ENCODE measurements around the gene SERGEF.
A peak's percentile ranks its signal among the peaks of the same experiment; 100 is the strongest.

Gene SERGEF

DNA sequence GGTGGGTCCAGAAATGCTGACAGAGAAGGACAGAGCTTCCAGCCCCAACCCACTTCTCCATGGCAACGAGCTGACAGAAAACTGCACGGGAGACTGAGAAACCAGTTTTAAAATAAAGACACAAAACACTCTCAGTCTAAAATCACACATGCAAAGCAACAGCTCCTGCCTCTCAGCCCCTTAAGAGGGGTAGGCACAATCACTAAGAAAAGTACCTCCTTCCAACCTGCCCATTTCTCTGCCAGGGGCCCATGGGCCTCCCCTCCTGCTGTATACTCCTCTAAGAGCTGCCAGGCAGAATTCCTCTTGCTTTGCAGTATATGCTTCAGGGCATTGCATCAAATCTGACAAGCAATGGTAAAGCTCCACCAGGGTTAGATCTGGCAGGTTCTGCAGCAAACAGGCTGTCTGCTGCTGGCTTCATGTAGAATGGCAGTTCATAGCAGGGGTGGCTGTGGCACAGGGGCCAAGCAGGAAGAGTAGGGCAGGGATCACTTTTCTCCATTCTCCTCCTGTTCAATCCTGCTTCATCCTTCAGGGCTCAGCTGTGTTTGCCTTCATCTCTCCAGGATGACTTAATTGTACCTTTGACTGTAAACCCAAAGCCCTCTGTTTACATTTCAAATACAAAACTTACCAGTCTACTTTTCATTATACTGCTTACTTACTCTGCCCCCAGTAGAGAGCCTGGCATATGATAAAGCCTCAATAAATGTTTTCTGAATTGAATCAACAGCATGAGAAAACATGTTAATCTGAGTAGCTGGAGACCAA is 200.6 kb downstream of the SERGEF start:
- DNase-seq (ENCODE audit: low spot score), result no peak

DNA sequence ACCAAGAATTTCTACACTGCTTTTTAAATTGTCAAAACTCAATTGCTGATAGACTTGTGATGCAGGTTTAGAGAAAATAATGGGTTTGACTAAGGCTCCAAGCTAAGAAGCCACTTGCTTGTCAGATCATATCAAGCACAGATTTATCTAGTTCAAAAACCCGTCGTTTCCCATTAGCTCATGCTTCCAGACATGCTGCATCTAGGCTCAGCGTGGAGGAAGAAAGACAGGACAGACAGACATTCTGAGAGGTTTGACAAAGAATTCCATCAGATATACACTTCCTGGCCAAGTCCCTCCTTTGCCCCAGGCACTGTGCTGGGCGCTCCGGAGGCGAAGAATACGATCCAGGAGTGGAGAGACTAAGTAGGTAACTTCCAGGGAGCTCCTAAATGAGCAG is 201.5 kb downstream of the SERGEF start:
- DNase-seq (ENCODE audit: low spot score), result no peak

DNA sequence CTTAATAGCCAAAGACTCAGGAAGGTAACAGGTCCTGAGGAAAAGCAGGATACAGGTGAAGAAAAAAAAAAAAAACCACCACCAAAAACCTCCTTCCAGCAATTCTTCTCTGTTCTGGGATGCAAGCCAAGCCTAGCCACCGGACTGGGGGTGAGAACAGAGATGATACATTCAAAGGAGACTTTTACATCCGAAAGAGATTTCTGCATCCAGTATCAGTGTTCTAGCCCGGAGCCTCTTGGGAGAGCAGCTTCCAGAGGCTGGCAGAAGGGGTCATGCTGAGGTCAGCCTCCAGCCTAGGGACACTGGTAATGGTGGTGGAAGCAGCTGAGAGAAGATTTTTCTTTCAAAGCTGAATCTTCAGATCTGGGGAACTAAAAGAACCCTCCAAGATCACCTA is 202.1 kb downstream of the SERGEF start:
- no peak for DNase-seq (ENCODE audit: low spot score)

DNA sequence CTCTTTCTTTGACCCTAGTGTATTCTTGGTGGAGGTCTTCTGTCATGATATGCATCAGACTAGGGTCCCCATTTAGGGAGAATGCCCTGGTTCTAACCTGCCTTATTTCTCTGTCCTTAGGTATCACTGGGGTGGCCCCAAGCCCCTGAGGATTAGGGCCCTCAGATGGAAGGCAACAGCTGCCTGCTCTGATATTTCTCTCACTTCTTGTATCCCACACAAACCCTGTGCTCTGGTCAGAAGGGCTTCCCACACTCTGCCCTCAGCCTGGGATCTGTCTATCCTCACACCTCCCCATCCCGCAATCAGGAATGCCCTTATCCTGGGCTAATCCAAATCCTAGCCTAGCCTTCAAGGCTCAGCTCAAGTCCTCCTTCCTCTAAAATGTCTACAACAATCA is 202.8 kb downstream of the SERGEF start:
- DNase-seq (ENCODE audit: low spot score), result no peak

DNA sequence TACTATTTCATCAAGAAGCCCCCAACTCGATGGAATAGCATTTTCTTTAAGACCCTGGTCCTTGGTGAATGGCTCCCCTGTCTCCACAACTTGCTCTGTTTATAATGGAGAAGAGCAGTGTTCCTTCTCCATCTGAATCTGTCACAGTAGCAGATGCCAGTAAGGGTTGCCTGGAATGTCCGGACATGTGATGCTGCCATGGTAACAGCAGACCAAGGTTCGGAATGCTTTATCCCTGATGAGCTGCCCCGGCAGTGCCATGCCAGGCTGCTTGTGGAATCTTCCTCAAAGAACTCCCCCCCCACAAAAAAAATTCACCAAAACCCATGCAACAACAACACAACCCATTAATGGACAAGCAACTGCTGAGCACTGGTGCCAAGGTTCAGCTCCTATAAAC is 205.8 kb downstream of the SERGEF start:
- no peak for DNase-seq (ENCODE audit: low spot score)

DNA sequence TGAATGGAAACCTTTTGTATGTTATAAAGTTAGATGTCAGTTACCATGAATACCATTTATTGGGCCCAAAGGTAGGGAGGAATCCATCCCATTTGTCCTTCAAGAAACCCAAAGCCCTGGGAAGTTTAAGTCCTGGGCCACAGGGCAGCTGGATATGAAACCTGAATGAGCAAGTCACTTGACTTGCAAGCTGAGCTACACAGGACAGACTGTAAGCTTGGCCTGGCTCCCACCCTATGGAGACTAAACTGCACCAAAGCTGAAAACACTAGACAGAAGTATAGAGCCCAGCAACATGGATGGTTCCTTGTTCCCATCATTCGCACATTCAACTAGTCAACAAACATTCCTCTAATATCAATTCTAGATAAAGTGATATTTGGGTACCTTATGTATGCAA is 207.0 kb downstream of the SERGEF start:
- no peak for DNase-seq (ENCODE audit: low spot score)

DNA sequence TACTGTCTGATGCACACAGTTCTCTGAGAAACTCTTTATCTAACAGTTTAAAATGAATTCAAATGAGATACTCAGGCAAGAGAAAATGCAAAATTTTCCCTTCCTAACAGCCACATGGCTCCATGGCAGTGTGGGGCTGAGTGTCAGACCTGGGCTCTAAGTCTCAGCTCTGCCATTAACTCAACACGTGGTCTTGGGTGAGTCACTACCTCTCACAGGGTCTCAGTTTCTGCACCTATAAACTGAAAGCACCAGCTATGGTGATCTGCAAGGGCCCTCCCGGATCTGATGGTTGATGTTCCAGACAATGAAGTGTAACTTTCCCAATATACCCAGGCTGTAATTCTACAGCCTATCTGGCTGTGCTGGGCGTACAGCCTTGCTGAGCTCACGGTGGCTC is 207.8 kb downstream of the SERGEF start:
- DNase-seq (ENCODE audit: low spot score), result no peak

DNA sequence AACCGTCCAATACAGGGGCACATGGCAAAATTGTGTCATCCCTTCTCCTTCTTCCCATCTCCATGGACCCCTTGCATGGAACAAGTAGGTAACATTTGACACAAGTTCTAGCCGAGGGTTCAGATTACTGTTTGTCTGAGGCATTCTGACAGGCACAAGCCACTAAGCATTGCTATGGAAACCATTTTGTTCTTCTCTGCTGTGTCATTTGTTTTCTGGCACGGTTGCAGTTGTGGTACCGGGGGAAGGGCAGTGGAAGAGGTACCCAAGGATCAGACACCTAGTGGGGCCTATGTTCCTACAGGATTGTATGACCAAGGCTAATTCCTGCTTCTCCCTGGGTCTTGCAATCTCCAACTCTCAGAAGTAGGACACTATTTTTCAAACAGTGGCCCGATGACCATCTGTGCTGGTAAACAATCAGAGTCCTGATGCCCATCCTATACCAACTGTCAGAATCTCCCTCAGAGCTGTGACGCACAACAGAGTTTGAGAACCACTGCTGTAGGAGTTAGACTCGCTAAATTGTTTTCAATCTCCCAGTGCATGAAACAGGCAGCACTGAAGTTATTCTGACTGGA is 209.0 kb downstream of the SERGEF start:
- no peak for DNase-seq (ENCODE audit: low spot score)

DNA sequence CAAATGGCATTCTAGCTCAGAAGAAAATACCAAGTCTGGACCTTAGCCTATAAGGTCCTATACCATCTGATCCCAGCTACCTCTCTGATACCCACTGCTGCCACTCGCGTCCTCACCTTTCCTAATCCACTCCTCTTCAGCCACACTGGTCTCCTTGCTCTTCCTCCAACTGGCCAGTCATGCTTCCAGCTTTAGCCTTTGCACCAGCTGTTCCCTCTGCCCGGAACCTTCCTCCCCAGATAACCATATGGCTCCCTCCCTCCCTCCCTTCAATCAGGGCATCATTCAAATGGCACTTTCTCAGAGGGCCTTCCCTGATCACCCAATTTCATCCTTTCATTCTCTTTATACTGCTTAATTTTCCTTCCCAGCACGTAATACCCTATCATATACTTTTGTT is 210.4 kb downstream of the SERGEF start:
- DNase-seq (ENCODE audit: low spot score), result no peak

DNA sequence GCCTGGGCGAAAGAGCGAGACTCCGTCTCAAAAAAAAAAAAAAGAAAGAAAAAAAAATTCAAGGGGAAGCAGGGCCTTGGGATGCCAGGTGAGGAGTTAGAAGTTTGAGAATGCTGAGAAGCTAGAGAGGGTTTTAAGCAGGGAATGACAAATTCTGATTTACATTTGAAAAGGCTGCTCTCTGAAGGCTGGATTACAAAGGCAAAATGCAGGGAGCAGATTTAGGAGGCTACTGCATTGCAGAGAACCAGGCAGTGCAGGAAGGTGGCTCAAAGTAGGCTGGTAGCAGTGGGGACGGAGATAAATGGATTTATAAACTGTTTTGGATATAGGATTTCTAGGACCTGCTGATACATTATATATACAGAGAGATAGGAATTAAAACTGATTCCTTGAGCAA is 211.7 kb downstream of the SERGEF start:
- no peak for DNase-seq (ENCODE audit: low spot score)

DNA sequence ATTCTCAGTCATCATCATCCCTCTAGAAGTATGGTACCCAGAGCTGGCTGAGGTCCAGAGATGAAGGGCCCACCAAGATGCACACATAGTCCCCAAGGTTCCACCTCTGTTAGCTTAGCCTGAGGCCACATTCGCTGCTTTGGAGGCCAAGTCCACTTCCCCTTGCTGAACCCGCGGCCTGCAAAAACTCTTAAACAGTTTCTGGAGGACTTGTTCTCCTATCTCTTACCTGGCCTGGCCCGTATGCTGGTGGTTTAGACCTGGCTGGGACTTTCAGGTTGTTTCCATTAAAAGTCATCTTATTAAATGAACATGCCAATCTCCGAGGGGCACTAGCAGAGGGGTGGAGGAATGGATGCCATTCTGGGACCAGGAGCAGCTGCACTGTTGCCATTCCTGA is 213.7 kb downstream of the SERGEF start:
- DNase-seq (ENCODE audit: low spot score), result no peak

DNA sequence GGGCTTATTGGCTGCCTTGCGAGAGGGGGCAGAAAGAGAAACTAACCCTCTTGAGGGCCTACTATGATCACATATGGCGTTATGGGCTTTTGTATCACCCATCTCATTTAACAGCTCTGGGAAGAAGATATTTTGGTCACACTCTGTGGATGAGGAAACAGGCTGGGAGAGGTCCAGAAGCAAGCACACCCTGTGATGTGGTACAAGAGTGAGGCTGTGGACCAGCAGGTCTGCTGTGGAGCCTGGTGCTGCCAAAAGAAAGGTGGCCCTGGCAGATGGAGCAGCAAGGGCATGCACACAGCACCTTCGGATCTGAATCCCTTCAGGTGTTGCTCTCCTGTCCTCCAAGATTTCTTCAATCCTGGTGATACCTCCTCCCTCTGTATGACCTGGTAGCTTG is 214.1 kb downstream of the SERGEF start:
- DNase-seq (ENCODE audit: low spot score), result no peak

DNA sequence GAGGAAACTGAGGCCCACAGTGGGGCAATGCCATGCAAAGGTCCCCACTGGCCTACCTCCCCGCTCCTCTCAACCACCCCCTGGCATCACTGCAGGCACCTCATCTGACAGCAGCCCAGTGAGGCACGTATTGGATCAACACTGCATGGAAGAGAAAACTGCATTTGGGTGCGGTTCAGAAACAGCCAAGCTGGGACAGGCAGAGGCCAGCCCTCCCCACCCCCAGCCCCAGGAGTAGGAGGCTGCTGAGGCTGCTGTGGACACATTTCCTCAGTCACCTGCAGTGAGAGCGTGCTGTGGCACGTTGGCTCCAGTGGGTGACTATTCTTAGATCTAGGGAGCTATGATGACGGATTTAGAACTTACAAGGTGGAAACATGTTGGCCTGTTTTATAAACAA is 214.6 kb downstream of the SERGEF start:
- no peak for DNase-seq (ENCODE audit: low spot score)

DNA sequence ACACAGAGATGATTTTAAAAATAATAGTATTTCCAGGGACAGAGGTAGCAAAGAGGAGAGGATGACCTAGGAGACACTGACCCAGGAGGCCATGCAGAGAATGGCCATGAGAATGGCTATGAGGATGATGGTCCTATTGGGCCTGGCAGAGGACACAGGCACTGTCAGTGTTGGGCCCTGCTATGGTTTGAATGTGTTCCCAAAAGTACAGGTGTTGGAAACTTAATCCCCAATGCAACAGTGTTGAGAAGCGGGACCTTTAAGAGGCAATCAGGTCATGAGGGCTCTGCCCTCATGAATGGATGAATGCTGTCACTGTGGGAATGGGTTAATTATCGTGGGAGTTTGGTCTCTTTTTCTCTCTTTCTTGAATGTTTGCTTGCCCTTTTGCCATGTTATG is 216.7 kb downstream of the SERGEF start:
- no peak for DNase-seq (ENCODE audit: low spot score)

DNA sequence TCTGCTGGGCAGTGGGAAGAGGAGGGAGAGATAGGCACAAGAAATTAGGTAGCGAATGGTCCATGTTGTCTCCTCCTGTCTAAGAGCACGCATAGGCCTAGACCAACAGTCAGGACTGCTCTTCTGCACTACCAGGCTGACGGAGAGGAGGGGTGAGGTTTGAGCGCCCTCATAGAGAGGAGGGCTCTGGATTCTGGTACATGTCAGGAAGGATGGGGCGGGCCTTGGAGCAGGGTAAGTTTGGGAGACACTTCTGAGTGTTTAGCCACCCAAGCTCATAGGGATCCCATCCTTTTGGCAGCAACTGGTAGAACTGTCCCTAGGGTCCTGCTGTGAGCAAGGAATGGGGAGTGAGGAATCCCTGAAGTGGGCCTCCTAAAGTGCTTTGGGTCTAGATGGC is 217.9 kb downstream of the SERGEF start:
- DNase-seq (ENCODE audit: low spot score), result no peak

DNA sequence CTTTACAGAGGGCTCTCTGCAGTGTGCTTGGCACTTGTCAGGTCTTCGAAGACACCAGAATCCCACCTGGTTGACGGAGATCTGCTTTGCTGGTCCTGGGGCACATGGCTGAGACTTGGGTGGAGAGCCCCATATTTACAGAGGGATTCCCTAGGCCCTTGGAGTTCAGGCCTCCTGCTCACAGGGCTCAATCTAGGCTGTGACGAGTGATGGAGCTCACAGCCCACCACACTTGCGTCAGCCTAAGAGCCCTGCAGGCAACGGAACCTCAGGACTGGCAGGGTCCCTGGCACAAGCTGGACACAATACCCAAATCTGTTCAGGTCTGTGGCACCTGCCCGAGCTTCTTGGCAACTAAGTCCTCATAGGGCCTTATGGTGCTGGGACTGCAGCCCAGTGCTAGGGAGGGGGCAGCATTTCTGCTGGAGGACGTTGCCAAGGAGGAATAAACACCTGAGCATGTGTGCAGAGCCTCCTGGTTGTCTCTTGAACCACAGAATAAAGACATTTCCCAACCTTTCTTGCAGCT is 219.1 kb downstream of the SERGEF start:
- no peak for DNase-seq (ENCODE audit: low spot score)

DNA sequence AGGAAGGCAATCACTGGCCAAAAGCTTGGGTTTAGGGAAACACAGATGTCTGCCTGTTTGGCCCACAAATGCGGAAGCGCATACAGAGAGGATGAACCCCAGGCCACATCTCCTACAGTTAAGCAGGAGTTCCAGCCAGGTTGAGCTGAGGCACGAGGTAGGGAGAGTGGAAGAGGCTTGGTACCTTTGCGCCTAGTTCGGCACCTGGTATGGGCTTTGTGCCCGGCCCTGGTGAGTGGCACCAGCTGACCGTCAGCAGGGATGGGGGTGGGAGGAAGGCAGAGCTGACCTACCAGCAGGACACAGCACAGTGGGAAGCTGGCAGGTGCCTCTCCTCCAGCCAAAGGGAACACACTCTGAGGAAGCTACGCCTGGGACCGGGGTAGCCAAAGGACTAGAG is 220.7 kb downstream of the SERGEF start:
- no peak for DNase-seq (ENCODE audit: low spot score)

DNA sequence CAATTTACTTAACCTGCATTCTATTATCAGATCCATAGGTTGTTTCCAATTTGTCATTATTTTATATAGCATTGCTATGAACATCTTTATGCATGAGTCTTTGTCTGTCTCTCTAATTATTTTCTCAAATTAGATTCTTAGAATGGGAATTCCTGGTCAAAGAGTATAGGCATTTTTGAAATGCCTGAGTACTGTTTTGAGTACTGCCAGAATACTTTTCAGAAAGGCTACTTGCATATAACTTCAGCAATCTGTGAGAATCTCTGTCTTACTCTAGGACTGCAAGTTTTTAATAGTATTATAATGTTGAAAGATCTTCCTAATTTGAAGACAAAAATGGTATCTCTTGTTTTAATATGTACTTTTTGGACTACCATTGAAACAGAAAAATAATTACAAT is 221.7 kb downstream of the SERGEF start:
- no peak for DNase-seq (ENCODE audit: low spot score)

DNA sequence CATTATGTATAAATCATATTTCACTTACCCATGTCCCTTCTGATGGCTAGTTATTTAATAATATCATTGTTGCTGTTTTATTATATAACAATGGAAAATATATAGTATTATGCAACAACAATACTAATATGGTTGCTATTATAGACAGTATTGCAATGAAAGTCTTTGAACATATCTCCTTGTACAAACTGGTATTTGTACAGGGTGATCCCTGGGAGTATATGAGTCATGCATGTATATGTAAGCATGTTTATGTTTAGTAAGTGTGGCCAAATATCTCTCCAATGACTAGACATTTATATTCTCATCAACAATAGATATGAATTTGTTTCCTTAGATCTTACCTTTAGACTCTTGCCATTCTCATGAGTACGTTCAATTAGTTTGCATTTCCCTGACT is 222.4 kb downstream of the SERGEF start:
- DNase-seq (ENCODE audit: low spot score), result peak; percentile 45

DNA sequence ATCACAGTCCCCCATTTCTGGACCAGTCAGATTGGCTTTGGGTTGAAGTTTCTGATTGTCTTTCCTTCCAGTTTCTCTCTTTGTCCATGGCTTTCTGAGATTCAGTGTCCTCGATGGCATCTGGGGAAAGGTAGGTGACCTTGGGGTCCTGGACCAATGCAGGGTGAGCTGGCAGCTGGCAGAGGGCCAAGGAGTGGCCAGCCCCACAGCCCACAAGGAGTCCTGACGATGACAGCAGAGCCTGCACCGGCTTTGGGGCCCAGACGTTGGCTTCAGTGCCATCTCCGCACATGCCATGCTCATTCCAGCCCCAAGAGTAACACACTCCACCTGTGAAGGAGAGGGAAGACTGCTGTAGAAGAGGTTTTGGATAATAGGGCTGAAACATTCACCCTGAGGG is 224.8 kb downstream of the SERGEF start:
- DNase-seq (ENCODE audit: low spot score), result no peak

DNA sequence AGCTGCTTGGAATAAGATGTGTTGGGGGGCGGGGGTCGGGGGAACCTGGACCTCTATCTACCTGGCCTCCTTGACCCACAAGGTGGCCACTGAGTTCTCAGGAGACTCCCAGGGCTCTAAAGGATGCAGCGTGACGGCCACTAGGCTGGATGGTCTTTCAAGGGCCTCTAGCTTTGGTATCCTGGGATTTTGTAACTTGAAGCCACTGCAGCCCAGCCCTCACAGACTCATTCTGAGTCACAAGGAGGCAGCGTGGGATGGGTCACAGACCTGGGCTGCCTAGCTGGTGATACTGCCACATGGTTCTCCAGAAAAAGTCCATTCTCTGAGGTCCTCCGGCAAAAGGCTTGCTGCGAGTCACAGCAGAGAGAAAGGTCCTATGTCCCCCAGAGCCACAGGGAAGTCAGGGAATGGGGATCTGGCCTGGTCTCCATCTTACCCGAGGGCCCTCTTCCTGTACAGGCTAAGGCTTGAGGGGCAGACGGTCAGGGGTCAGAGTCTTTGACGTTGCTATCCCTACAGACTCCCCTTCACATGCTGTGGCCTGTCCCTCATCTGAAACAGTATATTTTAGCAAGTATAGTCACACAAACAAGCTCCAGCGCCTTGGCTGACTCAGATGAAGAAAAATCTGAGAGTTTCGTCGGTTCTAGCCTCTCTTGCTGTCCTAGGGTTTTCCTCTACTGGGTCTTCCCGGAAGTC is 225.9 kb downstream of the SERGEF start:
- DNase-seq (ENCODE audit: low spot score), result peak; percentile 88

DNA sequence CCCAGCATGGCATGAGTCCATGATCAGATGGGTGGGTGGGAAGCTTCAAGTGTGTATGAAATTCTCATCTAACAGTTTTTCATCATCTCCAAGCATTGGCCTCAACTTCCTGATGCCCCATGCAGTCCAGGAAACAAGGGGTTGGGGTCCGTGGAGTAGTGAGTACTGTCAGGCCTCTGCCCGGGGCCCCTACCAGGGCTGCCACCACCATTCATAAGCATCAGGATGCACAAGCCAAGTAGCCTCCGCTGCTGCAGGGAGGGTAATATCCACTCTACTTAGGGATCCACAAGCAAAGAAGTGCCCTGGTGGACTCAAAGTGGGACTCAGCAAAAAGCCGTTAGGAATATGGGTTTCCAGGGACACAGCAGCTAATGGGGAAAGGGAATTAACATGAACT is 229.0 kb downstream of the SERGEF start:
- no peak for DNase-seq (ENCODE audit: low spot score)

DNA sequence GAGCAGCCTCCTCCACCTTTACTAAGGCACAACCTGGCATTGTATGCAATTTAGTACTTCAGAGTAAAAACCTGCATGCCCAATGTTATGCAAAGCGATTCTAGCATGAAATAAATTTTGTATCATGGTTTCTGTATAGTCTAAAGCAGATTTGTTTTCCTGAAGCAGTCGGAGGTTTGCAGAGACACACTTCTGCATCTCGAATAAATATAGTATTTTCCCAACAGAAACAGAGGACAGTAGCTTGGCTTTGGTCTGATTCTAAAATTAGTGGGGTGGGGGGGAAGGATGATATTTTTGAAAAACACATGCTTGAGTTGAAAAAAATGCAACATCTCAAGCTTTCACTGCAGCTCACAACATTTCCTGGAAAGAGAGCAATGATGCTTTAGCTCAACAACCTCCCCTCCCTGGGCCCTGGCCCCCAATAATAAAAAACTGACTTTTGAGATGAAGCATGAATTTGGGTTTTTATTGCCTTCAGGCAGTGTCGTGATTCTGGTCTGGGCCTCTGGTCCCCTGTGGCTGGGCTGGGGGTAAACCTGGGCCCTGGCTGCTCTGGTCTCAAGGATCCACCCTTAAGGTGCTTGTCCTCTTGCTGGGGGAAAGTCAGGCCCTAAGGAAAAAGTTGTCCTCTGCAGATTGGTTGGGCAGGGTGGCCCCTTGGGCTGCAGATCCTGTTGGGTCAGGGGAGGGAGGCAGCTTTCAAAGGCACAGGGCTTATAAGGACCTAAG is 230.1 kb downstream of the SERGEF start:
- DNase-seq (ENCODE audit: low spot score), result no peak
